SK-N-SH (cell line): ENCODE measurements around the gene SEC62.

Experiments
- CTCF ChIP-seq: fragments of 200-600 bp; sonication (generic); IDR thresholded peaks from 2 replicates; pipeline ENCODE4 v1.6.1; 2017; ENCODE audit warnings: antibody characterized with exemption, mild to moderate bottlenecking, moderate library complexity
- ELF1 ChIP-seq: IDR thresholded peaks from 2 replicates; pipeline ENCODE4 v1.4.0; 2012
- EP300 ChIP-seq, 2 experiments: IDR thresholded peaks; 2 replicates each; pipeline versions ENCODE4 v1.4.0 to v1.6.1; 2012; ENCODE audit warnings: borderline replicate concordance in 1 of 2, low read depth in 1 of 2, low read length in 1 of 2
- EZH2phosphoT487 ChIP-seq: fragments of 200-600 bp; sonication (generic); IDR thresholded peaks from 2 replicates; pipeline ENCODE4 v1.6.1; 2017; ENCODE audit warnings: low read depth, mixed run types, mild to moderate bottlenecking, antibody characterized with exemption, moderate library complexity, borderline replicate concordance
- GATA2 ChIP-seq: sonication (generic); formaldehyde crosslinking; IDR thresholded peaks from 2 replicates; pipeline ENCODE4 v1.5.0; 2020; ENCODE audit warnings: mild to moderate bottlenecking, missing genetic modification reagents
- MXI1 ChIP-seq: IDR thresholded peaks from 2 replicates; pipeline ENCODE4 v1.6.1; 2012; ENCODE audit warnings: mild to moderate bottlenecking, low read depth, low read length, improper control_type of control experiment
- PBX3 ChIP-seq: IDR thresholded peaks from 2 replicates; pipeline ENCODE4; 2012
- POLR2AphosphoS5 ChIP-seq: IDR thresholded peaks from 2 replicates; pipeline ENCODE4 v1.6.1; 2012; ENCODE audit warnings: low read depth, low read length
- RAD21 ChIP-seq: IDR thresholded peaks from 2 replicates; pipeline ENCODE4 v1.6.1; 2012; ENCODE audit warnings: mild to moderate bottlenecking, low read length
- REST ChIP-seq: IDR thresholded peaks from 2 replicates; pipeline ENCODE4 v1.6.1; 2012; ENCODE audit warnings: mild to moderate bottlenecking, low read depth, low read length, moderate library complexity
- SIN3A ChIP-seq: IDR thresholded peaks from 2 replicates; pipeline ENCODE4 v1.6.1; 2012; ENCODE audit warnings: low read depth, mild to moderate bottlenecking, low read length, moderate library complexity, borderline replicate concordance
- USF2 ChIP-seq: fragments of 150-350 bp; IDR thresholded peaks from 2 replicates; pipeline ENCODE4 v1.6.1; 2017; ENCODE audit warnings: antibody characterized with exemption, low read length, low read depth, borderline replicate concordance
- ZBTB33 ChIP-seq: IDR thresholded peaks from 2 replicates; pipeline ENCODE4 v1.4.0; 2012; ENCODE audit warnings: low read depth, borderline replicate concordance

- TF ChIP-seq ZBTB33, result no peak
- no peak for TF ChIP-seq CTCF
- TF ChIP-seq POLR2AphosphoS5, result no peak
- TF ChIP-seq EP300 (IDR thresholded peaks at IDR 0.05; ENCODE audit: borderline replicate concordance in 1 of 2, low read depth in 1 of 2, low read length in 1 of 2), result no peak
- TF ChIP-seq MXI1, result no peak
- no peak for TF ChIP-seq SIN3A
- no peak for TF ChIP-seq ELF1
- TF ChIP-seq USF2, result no peak
- TF ChIP-seq PBX3, result no peak
- no peak for TF ChIP-seq REST
- no peak for TF ChIP-seq GATA2 (CRISPR knock-in tag)
- TF ChIP-seq EZH2phosphoT487, result no peak
- TF ChIP-seq RAD21, result no peak
Observed at GRCh38 chr3:170010498-170010897, 43.9 kb downstream of the SEC62 start.
